ENCODE measurements around the gene CACNA1I.

The CACNA1I gene

GRCh38 chr22:39614442-39614841 is 43.9 kb downstream of the CACNA1I start:
- no peak for TF ChIP-seq ZFX (IDR thresholded peaks at IDR 0.05; ENCODE audit: borderline replicate concordance)
- no peak for TF ChIP-seq CTCF (IDR thresholded peaks at IDR 0.05)
- no peak overlapping the region for H3K27ac ChIP-seq

GRCh38 chr22:39616051-39616450 is 45.5 kb downstream of the CACNA1I start:
- TF ChIP-seq ZFX (IDR thresholded peaks at IDR 0.05; ENCODE audit: borderline replicate concordance) (no peak), CTCF (IDR thresholded peaks at IDR 0.05) (no peak)
- H3K27ac ChIP-seq, result no peak overlapping the region

- H3K27ac ChIP-seq, result no peak overlapping the region
- TF ChIP-seq CTCF (IDR thresholded peaks at IDR 0.05), result no peak
- TF ChIP-seq ZFX (IDR thresholded peaks at IDR 0.05; ENCODE audit: borderline replicate concordance), result no peak
Measured at GRCh38 chr22:39616781-39617180, 46.2 kb downstream of the CACNA1I start.

GRCh38 chr22:39617342-39617741 is 46.8 kb downstream of the CACNA1I start:
- TF ChIP-seq ZFX (IDR thresholded peaks at IDR 0.05; ENCODE audit: borderline replicate concordance), result no peak

GRCh38 chr22:39617970-39618757 is 47.6 kb downstream of the CACNA1I start:
- no peak for TF ChIP-seq CTCF (IDR thresholded peaks at IDR 0.05)
- TF ChIP-seq ZFX (IDR thresholded peaks at IDR 0.05; ENCODE audit: borderline replicate concordance), result no peak
- H3K27ac ChIP-seq, result no peak overlapping the region

More at GRCh38 chr22:39617342-39617741, 46.8 kb downstream of the CACNA1I start:
- H3K27ac ChIP-seq, result no peak overlapping the region

- no peak overlapping the region for H3K27ac ChIP-seq
- no peak for TF ChIP-seq ZFX (IDR thresholded peaks at IDR 0.05; ENCODE audit: borderline replicate concordance)
- no peak for TF ChIP-seq CTCF (IDR thresholded peaks at IDR 0.05)
Measured at GRCh38 chr22:39618996-39619530, 48.5 kb downstream of the CACNA1I start.

GRCh38 chr22:39620924-39621690 is 50.6 kb downstream of the CACNA1I start:
- TF ChIP-seq ZFX (IDR thresholded peaks at IDR 0.05; ENCODE audit: borderline replicate concordance) (no peak), CTCF (IDR thresholded peaks at IDR 0.05) (no peak)
- H3K27ac ChIP-seq, result no peak overlapping the region

Measured in 22Rv1 (cell line).